ENCODE results near the gene KIAA1217. TPM values are rescaled to one million over a fixed set of nuclear protein-coding genes. Genes with fewer than 3 reads are reported as not detected.

The KIAA1217 gene
- total and polyA plus RNA-seq, 3 experiments from 2014 or later: 0.20 TPM; not detected in 2

DNA sequence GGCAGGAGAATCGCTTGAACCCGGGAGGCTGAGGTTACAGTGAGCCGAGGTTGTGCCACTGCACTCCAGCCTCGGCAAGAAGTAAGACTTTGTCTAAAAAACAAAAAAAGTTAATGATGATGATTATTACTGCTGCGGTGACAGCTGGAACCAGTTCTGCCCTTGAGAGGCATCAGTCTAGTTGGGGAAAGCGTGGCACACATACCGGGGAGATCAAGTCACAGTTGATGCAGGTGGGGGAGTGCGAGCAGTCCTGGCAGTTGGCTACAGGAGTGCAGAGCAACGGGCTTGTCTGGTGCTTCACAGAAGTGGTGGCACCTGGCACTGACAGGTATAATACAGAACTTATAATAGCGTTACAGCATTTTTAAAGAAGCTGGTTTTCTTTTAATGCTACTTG lies 341.7 kb downstream of the KIAA1217 start:
- Histone ChIP-seq H3K4me1 (ENCODE audit: insufficient read depth, low read length) (no peaks in the 10 kb centered on the region), H3K27me3 (ENCODE audit: insufficient read depth, low read length, poor library complexity, severe bottlenecking) (no peaks in the 10 kb centered on the region), H3K9me3 (ENCODE audit: low read length) (no peaks in the 10 kb centered on the region), H3K4me3 (ENCODE audit: low read length) (no peak overlapping the region), H3K36me3 (ENCODE audit: insufficient read depth, low read length) (no peaks in the 10 kb centered on the region), H3K27ac (ENCODE audit: low read depth, low read length) (no peak overlapping the region)
- Mint-ChIP-seq H3K27ac (no peak overlapping the region), H3K27me3 (peaks cover 4% of the 10 kb centered on the region in 2 donors), H3K4me1 (no peaks in the 10 kb centered on the region), H3K36me3 (no peaks in the 10 kb centered on the region), H3K9me3 (no peaks in the 10 kb centered on the region), H3K4me3 (no peak overlapping the region)
- POLR2A ChIA-PET: no interaction called here
- CTCF ChIA-PET: no interaction called here
- no peak for DNase-seq

DNA sequence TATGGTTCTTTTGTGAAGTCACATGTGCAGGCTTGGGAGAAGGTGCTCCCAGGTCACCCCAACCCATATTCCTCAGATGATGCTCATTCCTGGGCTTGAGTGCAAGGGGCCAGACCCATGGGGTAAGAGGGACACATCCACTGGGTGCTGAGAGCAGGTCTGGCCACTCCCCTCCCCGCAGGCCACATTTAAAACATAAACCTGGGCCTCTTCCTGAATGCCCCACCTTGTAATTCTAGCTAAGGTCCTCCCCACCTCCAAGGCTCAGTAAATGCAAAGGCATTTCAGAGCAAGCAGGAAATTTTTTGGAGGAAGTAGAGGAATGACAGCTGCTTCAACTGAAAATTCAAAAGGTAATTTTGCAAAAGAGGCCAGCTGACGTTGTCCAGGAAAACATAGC lies 342.2 kb downstream of the KIAA1217 start:
- H3K4me1 Mint-ChIP-seq: no peaks in the 10 kb centered on the region
- Histone ChIP-seq H3K36me3 (ENCODE audit: insufficient read depth, low read length) (no peaks in the 10 kb centered on the region), H3K9me3 (ENCODE audit: low read length) (no peaks in the 10 kb centered on the region), H3K27me3 (ENCODE audit: insufficient read depth, low read length, poor library complexity, severe bottlenecking) (no peaks in the 10 kb centered on the region), H3K27ac (ENCODE audit: low read depth, low read length) (no peak overlapping the region), H3K4me1 (ENCODE audit: insufficient read depth, low read length) (no peaks in the 10 kb centered on the region), H3K4me3 (ENCODE audit: low read length) (no peak overlapping the region)
- H3K27me3 Mint-ChIP-seq: peaks cover 4% of the 10 kb centered on the region in 2 donors
- H3K4me3 Mint-ChIP-seq: no peak overlapping the region
- ChIA-PET POLR2A (no interaction called here), CTCF (no interaction called here)
- DNase-seq: no peak
- no peaks in the 10 kb centered on the region for H3K9me3 Mint-ChIP-seq
- no peaks in the 10 kb centered on the region for H3K36me3 Mint-ChIP-seq
- no peak overlapping the region for H3K27ac Mint-ChIP-seq

DNA sequence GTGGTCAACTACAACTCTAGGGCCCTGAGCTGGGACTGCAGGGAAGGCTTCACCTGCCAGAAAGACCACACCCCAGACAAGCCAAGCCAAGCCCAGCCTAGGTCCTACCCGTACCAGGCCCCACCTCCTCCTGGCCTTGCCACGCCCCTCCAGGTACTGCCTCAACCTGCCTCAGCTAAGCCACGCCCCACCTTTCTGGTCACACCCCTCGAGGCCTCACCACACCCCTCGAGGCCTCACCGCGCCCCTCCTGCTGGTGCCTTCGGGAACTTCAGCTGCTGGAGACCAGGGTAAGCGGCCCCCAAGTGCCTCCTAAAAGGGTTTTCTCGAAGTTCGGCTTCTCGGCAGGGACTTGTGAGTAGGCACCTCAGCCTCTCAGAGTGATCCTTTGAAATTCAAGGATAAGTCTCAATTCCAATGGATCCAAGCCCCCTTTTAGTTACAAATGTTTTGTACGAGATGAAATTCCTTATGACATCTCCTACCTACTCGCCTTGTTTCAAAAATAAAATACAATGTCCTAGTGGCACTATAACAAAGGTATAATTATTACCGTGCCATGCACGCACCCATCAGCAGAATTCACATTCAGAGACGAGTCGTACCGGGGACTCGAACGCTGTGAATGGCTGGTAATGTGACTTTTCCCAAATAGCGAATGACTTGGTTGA lies 343.5 kb downstream of the KIAA1217 start:
- CTCF ChIA-PET: no interaction called here
- peak in 1 of 5 donors; percentile 7 for DNase-seq
- peaks cover 3 to 5% (median 3%) of the 10 kb centered on the region in 3 donors for H3K4me1 Mint-ChIP-seq

DNA sequence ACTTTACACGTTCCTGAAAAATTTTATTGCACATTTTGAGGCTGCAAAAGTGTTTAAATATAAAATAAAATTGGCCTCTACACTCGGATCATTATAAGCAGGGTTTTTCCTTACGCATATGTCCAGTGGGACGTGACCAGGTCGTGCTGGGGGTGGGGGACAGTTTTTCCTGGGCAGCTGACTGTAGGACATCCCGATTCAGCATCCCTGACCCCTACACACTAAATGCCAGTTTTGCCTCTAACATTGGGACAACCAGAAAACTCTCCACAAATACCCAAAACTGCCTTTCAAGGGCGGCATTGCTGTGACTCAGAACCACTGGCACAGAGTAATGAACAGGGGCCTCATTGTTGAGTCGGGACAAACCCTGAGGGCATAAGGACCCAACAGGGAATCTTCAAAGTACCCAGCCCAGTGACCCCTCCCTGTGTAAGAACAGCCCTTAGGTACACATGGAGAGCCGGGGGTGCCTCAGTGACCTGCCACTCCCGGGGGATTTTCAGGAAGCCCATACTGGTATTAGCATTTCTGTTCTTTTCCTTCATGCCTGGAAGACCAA lies 344.2 kb downstream of the KIAA1217 start:
- POLR2A ChIA-PET: no interaction called here
- H3K27me3 ChIP-seq (ENCODE audit: insufficient read depth, low read length, poor library complexity, severe bottlenecking): no peaks in the 10 kb centered on the region
- no peak overlapping the region for H3K27ac ChIP-seq (ENCODE audit: low read depth, low read length)
- Mint-ChIP-seq H3K27me3 (peaks cover 7 to 10% of the 10 kb centered on the region in 2 donors), H3K36me3 (no peaks in the 10 kb centered on the region), H3K27ac (no peak overlapping the region), H3K4me1 (peaks cover 3 to 5% (median 3%) of the 10 kb centered on the region in 3 donors), H3K4me3 (no peak overlapping the region), H3K9me3 (no peaks in the 10 kb centered on the region)
- no peaks in the 10 kb centered on the region for H3K36me3 ChIP-seq (ENCODE audit: insufficient read depth, low read length)
- H3K9me3 ChIP-seq (ENCODE audit: low read length): no peaks in the 10 kb centered on the region
- H3K4me3 ChIP-seq (ENCODE audit: low read length): no peak overlapping the region
- no peak for DNase-seq
- H3K4me1 ChIP-seq (ENCODE audit: insufficient read depth, low read length): no peaks in the 10 kb centered on the region
- CTCF ChIA-PET: no interaction called here

More for the DNA sequence above, 343.5 kb downstream of the KIAA1217 start:
- POLR2A ChIA-PET: no interaction called here
- no peak overlapping the region for H3K4me3 ChIP-seq (ENCODE audit: low read length)
- H3K27me3 ChIP-seq (ENCODE audit: insufficient read depth, low read length, poor library complexity, severe bottlenecking): no peaks in the 10 kb centered on the region
- Mint-ChIP-seq H3K27ac (no peak overlapping the region), H3K4me3 (no peak overlapping the region), H3K36me3 (no peaks in the 10 kb centered on the region), H3K27me3 (peaks cover 7 to 10% of the 10 kb centered on the region in 2 donors), H3K9me3 (no peaks in the 10 kb centered on the region)
- no peak overlapping the region for H3K27ac ChIP-seq (ENCODE audit: low read depth, low read length)
- no peaks in the 10 kb centered on the region for H3K9me3 ChIP-seq (ENCODE audit: low read length)
- H3K4me1 ChIP-seq (ENCODE audit: insufficient read depth, low read length): no peaks in the 10 kb centered on the region
- no peaks in the 10 kb centered on the region for H3K36me3 ChIP-seq (ENCODE audit: insufficient read depth, low read length)

DNA sequence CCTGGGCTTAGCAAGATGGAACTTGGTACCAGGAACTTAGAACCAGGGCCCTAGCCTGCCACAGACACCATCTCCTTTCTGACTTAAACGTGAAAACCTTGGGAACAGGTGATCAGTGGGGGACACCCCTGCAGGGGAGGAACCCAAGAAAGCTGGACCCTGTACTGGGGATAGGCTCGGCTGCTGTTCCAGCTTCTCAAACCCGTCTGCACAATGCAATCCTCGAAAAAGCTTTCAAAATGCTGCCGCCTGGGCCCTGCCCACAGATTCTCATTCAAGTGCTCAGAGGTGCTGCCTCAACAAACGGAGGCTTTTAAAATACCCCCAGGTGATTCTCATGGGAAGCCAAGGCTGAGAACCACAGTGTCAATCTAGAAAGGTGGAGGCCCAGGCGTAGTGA lies 345.1 kb downstream of the KIAA1217 start:
- no peak overlapping the region for H3K4me3 Mint-ChIP-seq
- H3K27me3 ChIP-seq (ENCODE audit: insufficient read depth, low read length, poor library complexity, severe bottlenecking): no peaks in the 10 kb centered on the region
- POLR2A ChIA-PET: no interaction called here
- no peaks in the 10 kb centered on the region for H3K9me3 Mint-ChIP-seq
- H3K27ac Mint-ChIP-seq: no peak overlapping the region
- no peak overlapping the region for H3K27ac ChIP-seq (ENCODE audit: low read depth, low read length)
- H3K27me3 Mint-ChIP-seq: peaks cover 7 to 10% of the 10 kb centered on the region in 2 donors
- H3K9me3 ChIP-seq (ENCODE audit: low read length): no peaks in the 10 kb centered on the region
- H3K36me3 Mint-ChIP-seq: no peaks in the 10 kb centered on the region
- H3K4me1 ChIP-seq (ENCODE audit: insufficient read depth, low read length): no peaks in the 10 kb centered on the region
- no peak overlapping the region for H3K4me3 ChIP-seq (ENCODE audit: low read length)
- DNase-seq: no peak
- no peaks in the 10 kb centered on the region for H3K36me3 ChIP-seq (ENCODE audit: insufficient read depth, low read length)
- CTCF ChIA-PET: no interaction called here
- H3K4me1 Mint-ChIP-seq: peaks cover 3 to 5% (median 3%) of the 10 kb centered on the region in 3 donors

- Mint-ChIP-seq H3K4me3 (no peak overlapping the region), H3K27me3 (peaks cover 5 to 6% of the 10 kb centered on the region in 2 donors), H3K36me3 (no peaks in the 10 kb centered on the region), H3K9me3 (no peaks in the 10 kb centered on the region), H3K27ac (no peak overlapping the region), H3K4me1 (peaks cover 3 to 5% (median 3%) of the 10 kb centered on the region in 3 donors)
- no peaks in the 10 kb centered on the region for H3K4me1 ChIP-seq (ENCODE audit: insufficient read depth, low read length)
- no peak overlapping the region for H3K27ac ChIP-seq (ENCODE audit: low read depth, low read length)
- H3K36me3 ChIP-seq (ENCODE audit: insufficient read depth, low read length): no peaks in the 10 kb centered on the region
- H3K9me3 ChIP-seq (ENCODE audit: low read length): no peaks in the 10 kb centered on the region
- ChIA-PET POLR2A (no interaction called here), CTCF (no interaction called here)
- no peak for DNase-seq
- no peaks in the 10 kb centered on the region for H3K27me3 ChIP-seq (ENCODE audit: insufficient read depth, low read length, poor library complexity, severe bottlenecking)
- H3K4me3 ChIP-seq (ENCODE audit: low read length): no peak overlapping the region
These were observed 347.3 kb downstream of the KIAA1217 start for GRCh38 chr10:24556126-24556749.

DNA sequence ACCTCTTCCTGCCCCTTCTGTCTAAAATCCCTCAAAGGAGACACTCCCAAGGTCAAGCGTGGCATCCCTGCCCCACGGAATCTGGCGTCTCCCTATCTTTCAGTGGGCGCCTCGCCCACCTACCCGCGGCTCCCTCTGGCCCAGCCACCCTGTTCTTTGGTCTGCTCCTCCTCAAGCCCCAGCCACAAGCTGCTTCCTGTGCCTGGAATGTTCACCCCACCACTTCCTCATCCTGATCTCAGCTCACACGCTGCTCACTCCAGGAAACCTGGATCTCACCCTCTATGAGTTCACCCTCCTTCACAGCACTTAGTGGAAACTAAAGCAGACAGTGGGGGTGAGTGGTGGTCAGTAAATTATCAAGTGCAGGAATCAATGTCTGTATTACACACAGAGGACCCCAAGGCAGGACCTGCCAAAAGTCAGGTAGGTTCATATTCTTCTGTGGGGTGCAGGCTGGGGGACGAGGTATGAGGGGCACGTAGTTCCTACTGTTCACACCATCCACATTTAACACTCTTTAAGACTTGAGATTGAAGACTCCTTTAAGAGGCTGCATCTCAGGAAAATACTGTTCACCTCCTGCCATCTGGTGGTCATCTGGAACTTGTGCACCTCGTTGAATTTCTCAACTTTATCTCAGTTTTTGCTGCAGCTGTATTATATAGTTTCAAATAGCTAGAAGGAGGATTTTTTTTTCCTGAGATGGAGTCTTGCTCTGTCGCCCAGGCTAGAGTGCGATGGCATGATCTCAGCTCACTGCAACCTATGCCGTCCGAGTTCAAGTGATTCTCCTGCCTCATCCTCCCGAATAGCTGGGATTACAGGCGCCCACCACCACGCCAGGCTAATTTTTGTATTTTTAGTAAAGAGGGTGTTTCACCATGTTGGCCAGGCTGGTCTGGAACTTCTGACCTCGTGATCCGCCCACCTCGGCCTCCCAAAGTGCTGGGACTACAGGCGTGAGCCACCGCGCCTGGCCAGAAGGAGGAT lies 348.1 kb downstream of the KIAA1217 start:
- peak in 1 of 5 donors; percentile 21 for DNase-seq
- no peaks in the 10 kb centered on the region for H3K36me3 Mint-ChIP-seq
- ChIA-PET POLR2A (no interaction called here), CTCF (interaction anchor here (0.9 to 1.2 kb wide), 2 partner anchors 523 to 1241 kb away, joined by 3 read pairs; no protein-coding TSS in a partner anchor)
- peaks cover 5 to 6% of the 10 kb centered on the region in 2 donors for H3K27me3 Mint-ChIP-seq
- Histone ChIP-seq H3K4me1 (ENCODE audit: insufficient read depth, low read length) (no peaks in the 10 kb centered on the region), H3K4me3 (ENCODE audit: low read length) (no peak overlapping the region), H3K9me3 (ENCODE audit: low read length) (no peaks in the 10 kb centered on the region), H3K27ac (ENCODE audit: low read depth, low read length) (no peak overlapping the region), H3K36me3 (ENCODE audit: insufficient read depth, low read length) (no peaks in the 10 kb centered on the region), H3K27me3 (ENCODE audit: insufficient read depth, low read length, poor library complexity, severe bottlenecking) (no peaks in the 10 kb centered on the region)
- H3K4me3 Mint-ChIP-seq: no peak overlapping the region
- H3K4me1 Mint-ChIP-seq: peaks cover 3 to 5% (median 3%) of the 10 kb centered on the region in 3 donors
- H3K27ac Mint-ChIP-seq: no peak overlapping the region
- H3K9me3 Mint-ChIP-seq: no peaks in the 10 kb centered on the region
